Heart left ventricle (tissue), 16 donors: ENCODE data around the gene ARID5B. TPM values are rescaled to one million over a fixed set of nuclear protein-coding genes. Genes with fewer than 3 reads are reported as not detected.

Experiments used
- ATAC-seq, 4 donors: fragments of 200-7000 bp; cut with Tn5 transposase; one replicate each; pipeline ENCODE4 v1.9.1; 2020 to 2022; ENCODE audit warnings: moderate library complexity in 4 of 4, mild to moderate bottlenecking in 3 of 4, moderate number of reproducible peaks in 1 of 4
- DNase-seq, 5 donors: peaks; one replicate each; pipeline ENCODE4 v3.0.0-alpha.2; 2020
- H3K27ac ChIP-seq, 12 donors: fragments of 200-600 bp; sonication (generic) in 4 of 12; one replicate each; pipeline versions ENCODE4 v1.5.0 to v1.8.0; 2016 to 2022; ENCODE audit warnings: mild to moderate bottlenecking in 2 of 12
- H3K27me3 ChIP-seq, 9 donors: fragments of 200-600 bp; sonication (generic) in 2 of 9; one replicate each; pipeline versions ENCODE4 v1.5.1 to v1.8.0; 2016 to 2022; ENCODE audit warnings: mild to moderate bottlenecking in 3 of 9
- H3K36me3 ChIP-seq, 9 donors: fragments of 200-600 bp; sonication (generic) in 2 of 9; one replicate each; pipeline versions ENCODE4 v1.5.0 to v1.8.0; 2018 to 2022; ENCODE audit warnings: mild to moderate bottlenecking in 2 of 9
- H3K4me1 ChIP-seq, 12 donors: fragments of 200-600 bp; sonication (generic) in 4 of 12; one replicate each; pipeline versions ENCODE4 v1.5.0 to v1.8.0; 2016 to 2022; ENCODE audit warnings: mild to moderate bottlenecking in 3 of 12
- H3K4me3 ChIP-seq, 12 donors: fragments of 200-600 bp; sonication (generic) in 4 of 12; one replicate each; pipeline versions ENCODE4 v1.5.0 to v1.8.0; 2017 to 2022; ENCODE audit warnings: mild to moderate bottlenecking in 9 of 12, moderate library complexity in 4 of 12
- H3K9me3 ChIP-seq, 12 donors: fragments of 200-600 bp; sonication (generic) in 4 of 12; one replicate each; pipeline versions ENCODE4 v1.5.0 to v1.8.0; 2016 to 2022; ENCODE audit warnings: mild to moderate bottlenecking in 1 of 12
- POLR2A ChIP-seq, 2 donors: fragments of 450-650 bp; IDR thresholded peaks; one replicate each; pipeline ENCODE4 v1.6.1; 2017; ENCODE audit warnings: antibody characterized with exemption in 2 of 2, mild to moderate bottlenecking in 2 of 2, moderate library complexity in 2 of 2
- WGBS, 4 donors: extraction: QIAGEN DNeasy Blood & Tissue Kit in 2 of 4; methylation state at CpG; one replicate each; pipeline versions ENCODE4 v1.1.5 to v1.1.7; 2013 to 2018; 5-methylcytosine and 5-hydroxymethylcytosine counted together
- intact Hi-C, 10 donors: fragments of 100-400 bp; cut with DNase I; formaldehyde crosslinking; loops; one replicate each; pipeline versions ENCODE4 v1.11.1 to v1.14.2; 2022
- polyA plus RNA-seq, 2 donors: library from polyadenylated mRNA; stranded (reverse); fragments of 200-250 nt; gene quantifications; one replicate each; pipeline ENCODE4 v1.2.3, GENCODE V29; 2013
- total RNA-seq, 9 donors: library from RNA; depleted of rRNA in 2 of 9; stranded (reverse); fragments of >200 nt in 2 of 9; fragmentation: NEBNext Ultra II Directional in 3 of 9; extraction: Animal tissue kit (Norgen Biotek cat#: 25700) in 3 of 9; gene quantifications; one replicate each; pipeline versions ENCODE4 v1.1.0 to v1.2.4, GENCODE V29; 2016 to 2023
- TF ChIP-seq, protein P1 (sequence below), 12 donors: fragments of 200-600 bp; sonication (generic) in 4 of 12; IDR thresholded peaks; one replicate each; pipeline versions ENCODE4 v1.5.0 to v1.8.0; 2018 to 2022; ENCODE audit warnings: antibody characterized with exemption in 12 of 12, mild to moderate bottlenecking in 5 of 12
- donor health status: ischemic (EF 13 %, LVEDD 7.1; RV severe dilation, severe dysfunction).
- donor health status: healthy with polysubstance abuse.
- donor health status: DM: no; HTN: yes; CAD: no.
- donor health status: DM: no; HTN: no; CAD: no.
- donor health status: ischemic (EF 25% LVEDD 6.9; RV normal size, moderate dysfunction).
- donor health status: ischemic (EF 25% LVEDD 5.7; RV mildly dilated, moderate dysfunction).
- donor health status: healthy.
- donor health status: DM: yes; HTN: yes; CAD: no.
- donor health status: ischemic (EF 35%, LVEDD 5.7; RV mildly dilated, moderate dysfunction).
- donor health status: nonischemic (EF 11% LVEDD 7.7; RV severe dilation, severe dysfunction).
- donor health status: DM: yes; HTN: yes; CAD: no.
- donor health status: PGD.
- donor health status: ischemic (EF 29% LVEDD 5.4; RV normal size, mild dysfunction).
- donor health status: nonischemic (EF 23%, LVEDD 6.1; RV moderate dilation, normal function).

Gene ARID5B
- total and polyA plus RNA-seq, 11 donors = 4.5 to 45.5 (median 26.6) TPM

GRCh38 chr10:61878740-61879068 is 22.8 kb upstream of the ARID5B start:
- Histone ChIP-seq H3K36me3 (no peaks in the 10 kb centered on the region), H3K27ac (no peak overlapping the region), H3K4me1 (no peaks in the 10 kb centered on the region), H3K9me3 (no peaks in the 10 kb centered on the region), H3K27me3 (no peaks in the 10 kb centered on the region), H3K4me3 (no peak overlapping the region)
- intact Hi-C loops = loop anchor here in 1 of 10 donors (10.0 kb wide), 1 partner anchor 124 kb away; no protein-coding TSS in a partner anchor
- ATAC-seq (no peak), DNase-seq (no peak)
- no peak for TF ChIP-seq POLR2A (IDR thresholded peaks at IDR 0.05)
- TF ChIP-seq, protein P1, sequence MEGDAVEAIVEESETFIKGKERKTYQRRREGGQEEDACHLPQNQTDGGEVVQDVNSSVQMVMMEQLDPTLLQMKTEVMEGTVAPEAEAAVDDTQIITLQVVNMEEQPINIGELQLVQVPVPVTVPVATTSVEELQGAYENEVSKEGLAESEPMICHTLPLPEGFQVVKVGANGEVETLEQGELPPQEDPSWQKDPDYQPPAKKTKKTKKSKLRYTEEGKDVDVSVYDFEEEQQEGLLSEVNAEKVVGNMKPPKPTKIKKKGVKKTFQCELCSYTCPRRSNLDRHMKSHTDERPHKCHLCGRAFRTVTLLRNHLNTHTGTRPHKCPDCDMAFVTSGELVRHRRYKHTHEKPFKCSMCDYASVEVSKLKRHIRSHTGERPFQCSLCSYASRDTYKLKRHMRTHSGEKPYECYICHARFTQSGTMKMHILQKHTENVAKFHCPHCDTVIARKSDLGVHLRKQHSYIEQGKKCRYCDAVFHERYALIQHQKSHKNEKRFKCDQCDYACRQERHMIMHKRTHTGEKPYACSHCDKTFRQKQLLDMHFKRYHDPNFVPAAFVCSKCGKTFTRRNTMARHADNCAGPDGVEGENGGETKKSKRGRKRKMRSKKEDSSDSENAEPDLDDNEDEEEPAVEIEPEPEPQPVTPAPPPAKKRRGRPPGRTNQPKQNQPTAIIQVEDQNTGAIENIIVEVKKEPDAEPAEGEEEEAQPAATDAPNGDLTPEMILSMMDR (IDR thresholded peaks at IDR 0.05) = no peak

DNA sequence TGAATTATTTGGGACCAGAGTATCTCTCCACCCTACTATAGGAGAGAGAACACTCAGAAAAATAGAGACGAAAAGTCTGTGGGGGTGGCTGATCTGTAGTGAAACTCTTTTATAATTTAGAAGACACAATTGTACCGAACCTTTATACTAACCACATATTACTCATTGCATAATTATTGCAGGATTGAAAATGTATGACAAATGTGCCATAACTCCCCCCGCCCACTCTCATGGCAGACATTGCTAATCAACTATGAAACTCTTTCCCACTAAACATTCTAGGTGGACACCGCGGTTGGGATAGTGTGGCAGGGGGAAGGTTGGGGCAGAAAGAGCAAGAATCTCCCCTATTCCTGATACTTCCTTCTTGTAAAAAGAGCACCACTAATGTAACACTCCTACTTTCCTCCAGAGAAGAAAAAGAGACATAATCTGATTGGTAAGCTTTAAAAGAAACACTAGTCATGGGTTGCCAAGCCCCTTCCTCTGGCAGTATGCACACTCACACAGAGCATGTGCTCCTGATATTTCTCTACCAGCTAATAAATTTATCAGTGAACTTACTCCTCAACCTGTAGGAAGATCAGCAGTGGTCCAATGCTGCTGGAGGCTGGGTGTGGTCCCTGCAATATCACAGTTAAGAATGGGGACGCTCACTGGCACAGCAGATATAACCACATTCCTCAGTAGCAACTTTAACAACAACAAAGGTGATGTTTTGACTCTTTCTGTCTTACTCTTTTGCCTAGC is 18.7 kb upstream of the ARID5B start:
- intact Hi-C loops = no loop called here
- H3K9me3 ChIP-seq = no peaks in the 10 kb centered on the region
- TF ChIP-seq, protein P1 (IDR thresholded peaks at IDR 0.05) = no peak
- no peak for TF ChIP-seq POLR2A (IDR thresholded peaks at IDR 0.05)
- no peak overlapping the region for H3K27ac ChIP-seq
- H3K4me3 ChIP-seq = no peak overlapping the region
- H3K4me1 ChIP-seq = no peaks in the 10 kb centered on the region
- DNase-seq = no peak
- 92 to 96% (median 94%) methylated on average over 6 of the region's 6 CpGs for WGBS, 4 donors
- ATAC-seq = no peak
- no peaks in the 10 kb centered on the region for H3K36me3 ChIP-seq
- no peaks in the 10 kb centered on the region for H3K27me3 ChIP-seq

DNA sequence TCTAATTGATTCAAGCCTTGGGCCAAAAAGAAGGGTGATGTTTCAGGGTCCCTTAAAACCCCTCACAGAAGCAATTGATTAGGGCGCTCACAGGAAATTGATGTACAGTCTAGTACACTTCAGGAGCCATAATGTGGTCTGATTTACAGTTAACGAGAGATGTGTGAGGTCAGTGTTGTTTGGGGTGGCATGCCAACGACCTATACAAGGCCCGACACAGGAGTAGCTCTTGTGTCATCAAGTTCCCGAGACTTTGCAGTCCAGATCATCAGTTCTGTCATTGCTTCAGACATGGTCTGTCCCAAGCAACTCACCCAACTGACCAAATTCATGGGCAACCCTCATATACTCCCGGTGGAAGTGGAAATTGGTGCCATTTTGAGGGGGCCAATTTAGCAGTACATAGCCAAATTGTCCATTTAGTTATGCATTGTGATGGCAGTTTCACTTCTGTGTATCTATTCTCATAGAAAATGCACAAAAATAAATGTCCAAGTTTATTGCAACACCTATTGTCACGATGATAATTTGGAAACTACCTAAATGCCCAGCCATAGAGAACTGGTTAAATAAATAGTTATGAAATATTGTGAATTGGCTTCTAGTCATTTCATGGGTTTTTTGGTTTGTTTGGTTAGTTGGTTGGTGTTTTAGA is 18.0 kb upstream of the ARID5B start:
- H3K27ac ChIP-seq = no peak overlapping the region
- TF ChIP-seq, protein P1 (IDR thresholded peaks at IDR 0.05) = no peak
- no peak for TF ChIP-seq POLR2A (IDR thresholded peaks at IDR 0.05)
- intact Hi-C loops = no loop called here
- 90 to 93% (median 92%) methylated on average over 7 of the region's 7 CpGs for WGBS, 4 donors
- no peak for ATAC-seq
- DNase-seq = no peak
- no peaks in the 10 kb centered on the region for H3K9me3 ChIP-seq
- no peaks in the 10 kb centered on the region for H3K4me1 ChIP-seq
- no peak overlapping the region for H3K4me3 ChIP-seq
- no peaks in the 10 kb centered on the region for H3K36me3 ChIP-seq
- H3K27me3 ChIP-seq = no peaks in the 10 kb centered on the region

GRCh38 chr10:61887772-61888171 is 13.7 kb upstream of the ARID5B start:
- TF ChIP-seq, protein P1 (IDR thresholded peaks at IDR 0.05) = no peak
- no peak for TF ChIP-seq POLR2A (IDR thresholded peaks at IDR 0.05)
- Histone ChIP-seq H3K27ac (no peak overlapping the region), H3K4me3 (no peak overlapping the region), H3K9me3 (no peaks in the 10 kb centered on the region), H3K27me3 (no peaks in the 10 kb centered on the region), H3K36me3 (no peaks in the 10 kb centered on the region), H3K4me1 (peaks cover 0 to 4% (median 0%) of the 10 kb centered on the region in 12 donors)
- ATAC-seq (no peak), DNase-seq (no peak)
- intact Hi-C loops = no loop called here
